Suprapubic skin (tissue), 4 donors: ENCODE results near the gene NGB.

ENCODE experiments used
- EP300 ChIP-seq: sonication (generic); formaldehyde crosslinking; IDR thresholded peaks from one replicate; pipeline ENCODE4 v1.6.1; 2017; ENCODE audit warnings: antibody characterized with exemption
- POLR2AphosphoS5 ChIP-seq, 3 donors: sonication (generic); formaldehyde crosslinking; IDR thresholded peaks; one replicate each; pipeline ENCODE4 v1.6.1; 2017; ENCODE audit warnings: antibody characterized with exemption in 3 of 3

DNA sequence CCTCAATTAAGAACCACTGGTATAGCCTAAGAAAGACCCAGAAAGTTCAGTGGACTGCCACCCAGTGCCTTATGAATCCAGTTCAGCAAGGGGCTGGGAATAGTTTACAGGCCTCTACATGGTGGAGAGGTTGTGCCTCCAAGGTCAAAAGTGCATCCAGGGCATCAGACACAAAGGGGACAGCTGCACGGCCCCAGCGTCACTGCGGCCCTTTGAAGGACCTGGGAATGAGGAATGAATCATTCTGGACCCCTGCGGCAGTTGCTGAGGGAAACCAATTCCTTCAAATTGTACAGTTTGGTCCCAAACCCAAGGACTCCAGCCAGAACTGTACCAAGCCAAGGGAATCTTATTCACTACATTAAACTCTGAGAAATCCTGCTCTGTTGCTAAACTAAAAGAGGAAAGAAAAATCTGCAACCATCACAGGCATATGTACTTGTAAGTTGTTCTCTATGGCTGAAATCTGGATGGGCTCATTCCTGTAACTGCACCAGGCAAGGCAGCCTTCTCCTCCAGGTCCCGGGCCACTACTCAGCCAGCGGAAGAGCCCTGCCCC, 10.9 kb upstream of the NGB start:
- TF ChIP-seq EP300, result no peak
- no peak for TF ChIP-seq POLR2AphosphoS5 (IDR thresholded peaks at IDR 0.05)
